Keratinocyte (primary cell): ENCODE data around the gene CDCP1. TPM values are rescaled to one million over a fixed set of nuclear protein-coding genes. Genes with fewer than 3 reads are reported as not detected.

Experiments
- DNase-seq: peaks from one replicate; pipeline ENCODE4 v3.0.0-alpha.2; 2011; ENCODE audit warnings: low read depth, missing footprints, low spot score
- FAIRE-seq: peaks from 2 replicates; lab custom pipeline; 2011; peaks lifted over from hg19 to GRCh38; lab: Jason Lieb, UNC
- H2AFZ ChIP-seq: 2 replicates; pipeline ENCODE4 v1.6.0; 2012; ENCODE audit warnings: low read length, control low read depth, inconsistent platforms; ENCODE audit not compliant: control insufficient read depth
- H3K27ac ChIP-seq: 2 replicates; pipeline ENCODE4 v1.5.1; 2011; ENCODE audit warnings: low read length; ENCODE audit not compliant: control insufficient read depth, insufficient read depth
- H3K27me3 ChIP-seq: 3 replicates; pipeline ENCODE4 v1.6.0; 2011; ENCODE audit warnings: low read length; ENCODE audit not compliant: control insufficient read depth, insufficient read depth; ENCODE audit errors: extremely low read depth
- H3K36me3 ChIP-seq, 2 experiments: 2 replicates in 1 of 2; 3 replicates in 1 of 2; pipeline ENCODE4 v1.5.1; 2011; ENCODE audit warnings: low read length in 2 of 2, mild to moderate bottlenecking in 1 of 2; ENCODE audit not compliant: control insufficient read depth in 2 of 2, insufficient read depth in 2 of 2; ENCODE audit errors: extremely low read depth in 1 of 2
- H3K4me1 ChIP-seq: 3 replicates; pipeline ENCODE4 v1.5.1; 2011; ENCODE audit warnings: low read length; ENCODE audit not compliant: control insufficient read depth, insufficient read depth; ENCODE audit errors: extremely low read depth
- H3K4me2 ChIP-seq: 3 replicates; pipeline ENCODE4 v1.6.0; 2011; ENCODE audit warnings: low read depth, low read length; ENCODE audit not compliant: control insufficient read depth, insufficient read depth; ENCODE audit errors: extremely low read depth
- H3K4me3 ChIP-seq, 3 experiments: fragments of 200-600 bp in 1 of 3; sonication (generic) in 1 of 3; 2 replicates in 2 of 3; 3 replicates in 1 of 3; pipeline ENCODE4 v1.5.1; 2011 to 2016; ENCODE audit warnings: low read length in 3 of 3, mild to moderate bottlenecking in 3 of 3, control low read depth in 2 of 3, inconsistent platforms in 1 of 3, low read depth in 1 of 3, mixed read lengths in 1 of 3, mixed run types in 1 of 3, moderate library complexity in 1 of 3; ENCODE audit not compliant: control insufficient read depth in 2 of 3, insufficient read depth in 2 of 3; ENCODE audit errors: extremely low read depth in 1 of 3
- H3K79me2 ChIP-seq: 2 replicates; pipeline ENCODE4 v1.6.0; 2012; ENCODE audit warnings: low read length; ENCODE audit not compliant: control insufficient read depth, insufficient read depth
- H3K9ac ChIP-seq: 3 replicates; pipeline ENCODE4 v1.6.0; 2011; ENCODE audit warnings: low read length; ENCODE audit not compliant: control insufficient read depth, insufficient read depth; ENCODE audit errors: extremely low read depth
- H3K9me1 ChIP-seq: 3 replicates; pipeline ENCODE4 v1.6.0; 2011; ENCODE audit warnings: low read length; ENCODE audit not compliant: control insufficient read depth, insufficient read depth; ENCODE audit errors: extremely low read depth
- H3K9me3 ChIP-seq: 2 replicates; pipeline ENCODE4 v1.5.1; 2012; ENCODE audit warnings: low read depth, low read length; ENCODE audit not compliant: control insufficient read depth
- H4K20me1 ChIP-seq: 3 replicates; pipeline ENCODE4 v1.6.0; 2011; ENCODE audit warnings: low read length; ENCODE audit not compliant: control insufficient read depth, insufficient read depth; ENCODE audit errors: extremely low read depth
- CTCF ChIP-seq, 3 experiments: IDR thresholded peaks in 1 of 3; conservative IDR thresholded peaks in 1 of 3; optimal IDR thresholded peaks in 1 of 3; 2 replicates in 2 of 3; 3 replicates in 1 of 3; pipeline versions ENCODE3 to v1.5.1; 2011; ENCODE audit warnings: low read length in 3 of 3, mild to moderate bottlenecking in 3 of 3, moderate library complexity in 2 of 3, control low read depth in 1 of 3, inconsistent platforms in 1 of 3; ENCODE audit not compliant: insufficient read depth in 2 of 3; ENCODE audit errors: extremely low read depth in 1 of 3
- EZH2 ChIP-seq: IDR thresholded peaks from one replicate; pipeline ENCODE4 v1.6.1; 2012; ENCODE audit warnings: inconsistent platforms, mild to moderate bottlenecking, low read length, moderate library complexity
- dilution Hi-C: fragments of 300-500 bp; cut with MboI; formaldehyde crosslinking; loops from one replicate; pipeline ENCODE4 v1.7.0; 2020; ENCODE audit warnings: low sequenced_read_pairs; ENCODE audit not compliant: extremely low pct_ligation_motif_present
- polyA plus RNA-seq, 5 experiments: library from polyadenylated mRNA; depleted of rRNA in 3 of 5; stranded (reverse) in 3 of 5; stranded (forward) in 1 of 5; unstranded in 1 of 5; fragments of >200 nt; gene quantifications; 1 replicate in 1 of 5; 2 replicates in 3 of 5; 3 replicates in 1 of 5; pipeline versions ENCODE4 v1.2.1 to v1.2.3, GENCODE V29; 2011 to 2012; ENCODE audit warnings: missing spikeins in 2 of 5, low read depth in 1 of 5, low replicate concordance in 1 of 5

Gene CDCP1
- polyA plus RNA-seq, 1 donor (not counting 4 experiments of a cell fraction or from before 2014, with no cell fraction given), result 85.8 TPM

GRCh38 chr3:45057557-45057956 is 88.6 kb downstream of the CDCP1 start:
- TF ChIP-seq CTCF (optimal IDR thresholded peaks at IDR 0.05 in 1 of 3, IDR thresholded peaks at IDR 0.05 in 1 of 3, conservative IDR thresholded peaks at IDR 0.05 in 1 of 3; ENCODE audit: extremely low read depth in 1 of 3, insufficient read depth in 2 of 3, low read length in 3 of 3) (no peak), EZH2 (no peak)
- Histone ChIP-seq H2AFZ (no peak overlapping the region), H3K4me2 (no peak overlapping the region), H3K9me1 (peaks cover 2% of the 10 kb centered on the region), H3K4me3 (no peak overlapping the region), H3K4me1 (peaks cover 33% of the 10 kb centered on the region), H3K36me3 (no peaks in the 10 kb centered on the region), H3K27ac (no peak overlapping the region), H3K9me3 (no peaks in the 10 kb centered on the region), H3K9ac (no peak overlapping the region), H3K79me2 (no peaks in the 10 kb centered on the region), H3K27me3 (no peaks in the 10 kb centered on the region), H4K20me1 (no peaks in the 10 kb centered on the region)
- FAIRE-seq, result no peak
- no peak for DNase-seq
- dilution Hi-C loops, result no loop called here

- H3K27ac ChIP-seq, result no peak overlapping the region
- no peaks in the 10 kb centered on the region for H3K9me3 ChIP-seq
- peaks cover 2% of the 10 kb centered on the region for H3K9me1 ChIP-seq
- H3K4me3 ChIP-seq, result no peak overlapping the region
- H3K79me2 ChIP-seq, result no peaks in the 10 kb centered on the region
- no peaks in the 10 kb centered on the region for H4K20me1 ChIP-seq
- no peaks in the 10 kb centered on the region for H3K36me3 ChIP-seq
- no peak for FAIRE-seq
- dilution Hi-C loops, result no loop called here
- no peak overlapping the region for H3K4me2 ChIP-seq
- peaks cover 33% of the 10 kb centered on the region for H3K4me1 ChIP-seq
- H2AFZ ChIP-seq, result peak overlapping the region; percentile 25
- H3K27me3 ChIP-seq, result no peaks in the 10 kb centered on the region
- DNase-seq, result no peak
- H3K9ac ChIP-seq, result no peak overlapping the region
- TF ChIP-seq CTCF (optimal IDR thresholded peaks at IDR 0.05 in 1 of 3, IDR thresholded peaks at IDR 0.05 in 1 of 3, conservative IDR thresholded peaks at IDR 0.05 in 1 of 3; ENCODE audit: extremely low read depth in 1 of 3, insufficient read depth in 2 of 3, low read length in 3 of 3) (no peak), EZH2 (no peak)
Observed at GRCh38 chr3:45056608-45057301, 89.4 kb downstream of the CDCP1 start.
